K562 (cell line): ENCODE results near the gene ZNF692. TPM values are rescaled to one million over a fixed set of nuclear protein-coding genes. Genes with fewer than 3 reads are reported as not detected.

Experiments
- ATAC-seq: fragments of 200-7000 bp; cut with Tn5 transposase; 3 replicates; pipeline ENCODE4 v1.9.1; 2020; ENCODE audit warnings: moderate library complexity
- BruUV-seq: library from RNA; stranded (reverse); fragments of 400-500 nt; replicated peaks from 2 replicates; lab custom pipeline; 2021; lab: Mats Ljungman, UMichigan
- CTCF ChIA-PET: fragments of 300-600 bp; formaldehyde crosslinking; extraction: SDS; loops from one replicate; lab custom pipeline; 2021; ENCODE audit warnings: low intra/inter-chr PET ratio; lab: Yijun Ruan, JAX
- POLR2A ChIA-PET: fragments of 300-600, 350-650 bp; sonication (Branson Sonifier 250); formaldehyde crosslinking; extraction: SDS; loops from one replicate; lab custom pipeline; 2021; ENCODE audit warnings: antibody characterized with exemption, inconsistent platforms; lab: Yijun Ruan, JAX
- DNase-seq, 4 experiments: peaks; one replicate each; pipeline versions ENCODE4 v3.0.0 to v3.0.0-alpha.2; 2011 to 2018; ENCODE audit warnings: low spot score in 3 of 4, mixed read lengths in 3 of 4; ENCODE audit errors: extremely low read depth in 1 of 4
- FAIRE-seq: peaks from 2 replicates; lab custom pipeline; 2011; peaks lifted over from hg19 to GRCh38; lab: Jason Lieb, UNC
- H2AFZ ChIP-seq: 2 replicates; pipeline ENCODE4 v1.6.0; 2011; ENCODE audit warnings: low read depth, low read length, control low read depth, inconsistent platforms
- H3K27ac ChIP-seq: fragments of 200-600 bp; 3 replicates; pipeline ENCODE4 v1.8.0; 2011; ENCODE audit warnings: low read depth, mild to moderate bottlenecking, control low read depth, inconsistent platforms, low read length, moderate library complexity, mixed read lengths; ENCODE audit errors: extremely low read depth
- H3K27me3 ChIP-seq, 2 experiments: fragments of 300-600 bp in 1 of 2; 2 replicates in 1 of 2; 3 replicates in 1 of 2; pipeline versions ENCODE4 v1.6.0 to v1.8.0; 2011; ENCODE audit warnings: inconsistent platforms in 2 of 2, low read length in 2 of 2, mild to moderate bottlenecking in 1 of 2, mixed read lengths in 1 of 2, moderate library complexity in 1 of 2; ENCODE audit not compliant: control insufficient read depth in 2 of 2, insufficient read depth in 2 of 2
- H3K36me3 ChIP-seq: fragments of 300-600 bp; 3 replicates; pipeline ENCODE4 v1.8.0; 2011; ENCODE audit warnings: mild to moderate bottlenecking, low read length, inconsistent platforms; ENCODE audit not compliant: control insufficient read depth, insufficient read depth
- H3K4me1 ChIP-seq, 2 experiments: fragments of 200-600 bp in 1 of 2; replicated peaks in 1 of 2; 2 replicates in 1 of 2; 3 replicates in 1 of 2; pipeline versions ENCODE4 v1.5.1 to v1.8.0; 2011; ENCODE audit warnings: inconsistent platforms in 2 of 2, low read length in 2 of 2, mild to moderate bottlenecking in 1 of 2, mixed read lengths in 1 of 2, moderate library complexity in 1 of 2; ENCODE audit not compliant: control insufficient read depth in 2 of 2, insufficient read depth in 2 of 2
- H3K4me2 ChIP-seq: 2 replicates; pipeline ENCODE4 v1.6.1; 2011; ENCODE audit warnings: low read length, control low read depth, inconsistent platforms, mixed read lengths; ENCODE audit not compliant: insufficient read depth
- H3K4me3 ChIP-seq: fragments of 200-600 bp; sonication (generic), shearing (Covaris generic); 2 replicates; pipeline ENCODE4 v1.5.1; 2016; ENCODE audit warnings: control low read depth, inconsistent platforms
- H3K79me2 ChIP-seq: fragments of 200-600 bp; 3 replicates; pipeline ENCODE4 v1.8.0; 2011; ENCODE audit warnings: low read length, inconsistent platforms; ENCODE audit not compliant: control insufficient read depth, insufficient read depth
- H3K9ac ChIP-seq, 2 experiments: 2 replicates each; pipeline versions ENCODE4 v1.6.0 to v1.6.1; 2011; ENCODE audit warnings: low read depth in 2 of 2, low read length in 2 of 2, control low read depth in 1 of 2, inconsistent platforms in 1 of 2, mild to moderate bottlenecking in 1 of 2, mixed read lengths in 1 of 2; ENCODE audit not compliant: insufficient read depth in 1 of 2
- H3K9me1 ChIP-seq: one replicate; pipeline ENCODE4 v1.6.0; 2011; ENCODE audit warnings: inconsistent platforms, mild to moderate bottlenecking, low read length, moderate library complexity; ENCODE audit not compliant: control insufficient read depth, insufficient read depth
- H3K9me3 ChIP-seq: replicated peaks from 2 replicates; pipeline ENCODE4 v1.5.1; 2011; ENCODE audit warnings: low read depth, low read length, inconsistent platforms; ENCODE audit not compliant: control insufficient read depth, insufficient read depth
- H4K20me1 ChIP-seq: replicated peaks from 2 replicates; pipeline ENCODE4 v1.6.1; 2011; ENCODE audit warnings: low read length, inconsistent platforms, mixed read lengths; ENCODE audit not compliant: control insufficient read depth, insufficient read depth
- POLR2A ChIP-seq: fragments of 450-650 bp; conservative IDR thresholded peaks from 2 replicates; pipeline ENCODE4 v1.6.1; 2016
- POLR2AphosphoS2 ChIP-seq: IDR thresholded peaks from 2 replicates; pipeline ENCODE4 v1.6.1; 2012; ENCODE audit warnings: low read length, improper control_type of control experiment
- ZNF695 ChIP-seq: fragments of 450-650 bp; formaldehyde crosslinking; IDR thresholded peaks from 2 replicates; pipeline ENCODE4 v1.4.0; 2020; ENCODE audit warnings: mild to moderate bottlenecking, moderate library complexity
- ZNF830 ChIP-seq: fragments of 250-450 bp; sonication (Bioruptor Pico); IDR thresholded peaks from 2 replicates; pipeline ENCODE4 v1.5.0; 2021; ENCODE audit warnings: mild to moderate bottlenecking
- WGBS: fragments of 100-300 bp; shearing (Covaris generic); methylation state at CpG from one replicate; pipeline ENCODE4 v1.1.6; 2016; ENCODE audit warnings: low coverage, mixed read lengths; ENCODE audit not compliant: insufficient coverage; ENCODE audit errors: missing lambda C conversion rate; 5-methylcytosine and 5-hydroxymethylcytosine counted together
- in situ Hi-C: fragments of 300-500 bp; cut with MboI; formaldehyde crosslinking; loops from 4 replicates; pipeline ENCODE4 v1.15.0; 2018; ENCODE audit warnings: inconsistent platforms, mixed read lengths
- intact Hi-C: fragments of 100-400 bp; cut with micrococcal nuclease; formaldehyde crosslinking; loops from 2 replicates; pipeline ENCODE4 v1.14.2; 2022
- polyA plus RNA-seq, 8 experiments: library from polyadenylated mRNA; depleted of rRNA in 4 of 8; stranded (reverse) in 5 of 8; unstranded in 3 of 8; fragments of >200 nt; fragmentation: Nextera tagmentation in 2 of 8; fragmentation: Illumina TruSeq in 1 of 8; extraction: Ambion mirVana in 2 of 8; extraction: Trizol in 1 of 8; gene quantifications; 2 replicates each; pipeline versions ENCODE4 v1.2.1 to v1.2.3, GENCODE V29; 2011 to 2014; ENCODE audit warnings: inconsistent platforms in 1 of 8, missing spikeins in 1 of 8
- total RNA-seq, 7 experiments: library from RNA; depleted of rRNA in 6 of 7; stranded (reverse); fragments of >200 nt in 6 of 7; fragmentation: Illumina TruSeq in 2 of 7; extraction: Trizol in 2 of 7; gene quantifications; 2 replicates each; pipeline versions ENCODE4 v1.2.1 to v1.2.3, GENCODE V29; 2011 to 2021; ENCODE audit warnings: low replicate concordance in 1 of 7
- TF ChIP-seq, protein P1 (sequence below): fragments of 450-650 bp; IDR thresholded peaks from 2 replicates; pipeline ENCODE4 v1.6.1; 2016; ENCODE audit warnings: mild to moderate bottlenecking, moderate library complexity

Gene ZNF692
- total and polyA plus RNA-seq, 9 of the 15 experiments (the other 6 are each of a cell fraction or from before 2014, with no cell fraction given), result 8.4 to 143 (median 55.9) TPM

DNA sequence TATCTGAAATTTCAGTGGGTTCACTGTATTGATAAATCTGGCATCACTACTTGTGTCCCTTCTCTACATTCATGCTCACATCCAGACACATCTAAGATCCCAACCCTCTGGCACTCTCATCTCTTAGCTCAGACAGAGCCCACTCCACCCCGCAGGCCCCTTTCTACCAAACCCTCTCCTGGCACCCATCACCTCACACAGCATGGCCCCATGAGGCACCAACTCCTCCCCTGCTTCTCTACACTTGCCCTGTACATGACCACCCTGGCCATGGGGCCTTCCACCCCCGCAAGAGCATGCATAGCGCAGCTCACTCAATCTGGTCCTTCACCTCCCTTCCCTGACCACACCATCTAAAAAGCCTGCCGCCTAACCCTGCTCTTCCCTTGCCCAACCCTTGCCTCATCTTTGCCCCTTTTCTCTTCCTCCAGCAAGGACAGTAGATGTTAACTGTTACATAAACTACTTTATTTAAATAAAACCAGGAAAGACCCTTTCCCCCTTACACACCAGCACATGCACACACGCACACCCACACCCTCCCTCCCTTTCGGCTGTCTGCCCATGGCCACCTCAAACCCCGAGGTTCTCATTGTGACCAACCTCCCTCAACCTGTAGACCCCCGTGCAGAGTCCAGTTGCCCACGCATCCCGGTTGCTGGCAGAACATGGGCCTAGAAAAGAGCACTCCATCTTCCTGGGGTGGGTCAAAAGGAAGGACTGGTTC lies 48.7 kb downstream of the ZNF692 start:
- Histone ChIP-seq H4K20me1 (peaks cover 4% of the 10 kb centered on the region; the same call in 1 of the 2 replicates), H3K36me3 (peaks cover 33% of the 10 kb centered on the region; the same call in 2 of the 3 replicates), H3K4me2 (no peak overlapping the region), H3K9me3 (no peaks in the 10 kb centered on the region), H3K27me3 (no peaks in the 10 kb centered on the region), H3K27ac (no peak overlapping the region), H3K79me2 (no peaks in the 10 kb centered on the region), H3K4me1 (peaks cover 10 to 11% of the 10 kb centered on the region in 2 experiments; a peak in 3 of 5 replicates), H2AFZ (no peak overlapping the region), H3K9me1 (no peaks in the 10 kb centered on the region), H3K4me3 (no peak overlapping the region), H3K9ac (no peak overlapping the region)
- TF ChIP-seq POLR2AphosphoS2 (0 out of 2 replicates have a peak, but pooled peaks have one; percentile 56), ZNF830 (no peak), ZNF695 (no peak), POLR2A (0 out of 2 replicates have a peak, but pooled peaks have one; percentile 30)
- TF ChIP-seq, protein P1, sequence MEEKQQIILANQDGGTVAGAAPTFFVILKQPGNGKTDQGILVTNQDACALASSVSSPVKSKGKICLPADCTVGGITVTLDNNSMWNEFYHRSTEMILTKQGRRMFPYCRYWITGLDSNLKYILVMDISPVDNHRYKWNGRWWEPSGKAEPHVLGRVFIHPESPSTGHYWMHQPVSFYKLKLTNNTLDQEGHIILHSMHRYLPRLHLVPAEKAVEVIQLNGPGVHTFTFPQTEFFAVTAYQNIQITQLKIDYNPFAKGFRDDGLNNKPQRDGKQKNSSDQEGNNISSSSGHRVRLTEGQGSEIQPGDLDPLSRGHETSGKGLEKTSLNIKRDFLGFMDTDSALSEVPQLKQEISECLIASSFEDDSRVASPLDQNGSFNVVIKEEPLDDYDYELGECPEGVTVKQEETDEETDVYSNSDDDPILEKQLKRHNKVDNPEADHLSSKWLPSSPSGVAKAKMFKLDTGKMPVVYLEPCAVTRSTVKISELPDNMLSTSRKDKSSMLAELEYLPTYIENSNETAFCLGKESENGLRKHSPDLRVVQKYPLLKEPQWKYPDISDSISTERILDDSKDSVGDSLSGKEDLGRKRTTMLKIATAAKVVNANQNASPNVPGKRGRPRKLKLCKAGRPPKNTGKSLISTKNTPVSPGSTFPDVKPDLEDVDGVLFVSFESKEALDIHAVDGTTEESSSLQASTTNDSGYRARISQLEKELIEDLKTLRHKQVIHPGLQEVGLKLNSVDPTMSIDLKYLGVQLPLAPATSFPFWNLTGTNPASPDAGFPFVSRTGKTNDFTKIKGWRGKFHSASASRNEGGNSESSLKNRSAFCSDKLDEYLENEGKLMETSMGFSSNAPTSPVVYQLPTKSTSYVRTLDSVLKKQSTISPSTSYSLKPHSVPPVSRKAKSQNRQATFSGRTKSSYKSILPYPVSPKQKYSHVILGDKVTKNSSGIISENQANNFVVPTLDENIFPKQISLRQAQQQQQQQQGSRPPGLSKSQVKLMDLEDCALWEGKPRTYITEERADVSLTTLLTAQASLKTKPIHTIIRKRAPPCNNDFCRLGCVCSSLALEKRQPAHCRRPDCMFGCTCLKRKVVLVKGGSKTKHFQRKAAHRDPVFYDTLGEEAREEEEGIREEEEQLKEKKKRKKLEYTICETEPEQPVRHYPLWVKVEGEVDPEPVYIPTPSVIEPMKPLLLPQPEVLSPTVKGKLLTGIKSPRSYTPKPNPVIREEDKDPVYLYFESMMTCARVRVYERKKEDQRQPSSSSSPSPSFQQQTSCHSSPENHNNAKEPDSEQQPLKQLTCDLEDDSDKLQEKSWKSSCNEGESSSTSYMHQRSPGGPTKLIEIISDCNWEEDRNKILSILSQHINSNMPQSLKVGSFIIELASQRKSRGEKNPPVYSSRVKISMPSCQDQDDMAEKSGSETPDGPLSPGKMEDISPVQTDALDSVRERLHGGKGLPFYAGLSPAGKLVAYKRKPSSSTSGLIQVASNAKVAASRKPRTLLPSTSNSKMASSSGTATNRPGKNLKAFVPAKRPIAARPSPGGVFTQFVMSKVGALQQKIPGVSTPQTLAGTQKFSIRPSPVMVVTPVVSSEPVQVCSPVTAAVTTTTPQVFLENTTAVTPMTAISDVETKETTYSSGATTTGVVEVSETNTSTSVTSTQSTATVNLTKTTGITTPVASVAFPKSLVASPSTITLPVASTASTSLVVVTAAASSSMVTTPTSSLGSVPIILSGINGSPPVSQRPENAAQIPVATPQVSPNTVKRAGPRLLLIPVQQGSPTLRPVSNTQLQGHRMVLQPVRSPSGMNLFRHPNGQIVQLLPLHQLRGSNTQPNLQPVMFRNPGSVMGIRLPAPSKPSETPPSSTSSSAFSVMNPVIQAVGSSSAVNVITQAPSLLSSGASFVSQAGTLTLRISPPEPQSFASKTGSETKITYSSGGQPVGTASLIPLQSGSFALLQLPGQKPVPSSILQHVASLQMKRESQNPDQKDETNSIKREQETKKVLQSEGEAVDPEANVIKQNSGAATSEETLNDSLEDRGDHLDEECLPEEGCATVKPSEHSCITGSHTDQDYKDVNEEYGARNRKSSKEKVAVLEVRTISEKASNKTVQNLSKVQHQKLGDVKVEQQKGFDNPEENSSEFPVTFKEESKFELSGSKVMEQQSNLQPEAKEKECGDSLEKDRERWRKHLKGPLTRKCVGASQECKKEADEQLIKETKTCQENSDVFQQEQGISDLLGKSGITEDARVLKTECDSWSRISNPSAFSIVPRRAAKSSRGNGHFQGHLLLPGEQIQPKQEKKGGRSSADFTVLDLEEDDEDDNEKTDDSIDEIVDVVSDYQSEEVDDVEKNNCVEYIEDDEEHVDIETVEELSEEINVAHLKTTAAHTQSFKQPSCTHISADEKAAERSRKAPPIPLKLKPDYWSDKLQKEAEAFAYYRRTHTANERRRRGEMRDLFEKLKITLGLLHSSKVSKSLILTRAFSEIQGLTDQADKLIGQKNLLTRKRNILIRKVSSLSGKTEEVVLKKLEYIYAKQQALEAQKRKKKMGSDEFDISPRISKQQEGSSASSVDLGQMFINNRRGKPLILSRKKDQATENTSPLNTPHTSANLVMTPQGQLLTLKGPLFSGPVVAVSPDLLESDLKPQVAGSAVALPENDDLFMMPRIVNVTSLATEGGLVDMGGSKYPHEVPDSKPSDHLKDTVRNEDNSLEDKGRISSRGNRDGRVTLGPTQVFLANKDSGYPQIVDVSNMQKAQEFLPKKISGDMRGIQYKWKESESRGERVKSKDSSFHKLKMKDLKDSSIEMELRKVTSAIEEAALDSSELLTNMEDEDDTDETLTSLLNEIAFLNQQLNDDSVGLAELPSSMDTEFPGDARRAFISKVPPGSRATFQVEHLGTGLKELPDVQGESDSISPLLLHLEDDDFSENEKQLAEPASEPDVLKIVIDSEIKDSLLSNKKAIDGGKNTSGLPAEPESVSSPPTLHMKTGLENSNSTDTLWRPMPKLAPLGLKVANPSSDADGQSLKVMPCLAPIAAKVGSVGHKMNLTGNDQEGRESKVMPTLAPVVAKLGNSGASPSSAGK, result no peak
- CTCF ChIA-PET, result no interaction called here
- POLR2A ChIA-PET, result interaction anchor here (1.4 to 2.1 kb wide), 2 partner anchors 9 to 16 kb away, joined by 4 to 9 read pairs; partner anchors contain the start of gene SH3BP5L
- DNase-seq (peak in 2 of 4 experiments; percentile 3 to 6), FAIRE-seq (no peak), ATAC-seq (no peak)
- 72% methylated on average over 9 of the region's 10 CpGs for WGBS
- intact Hi-C loops, result loop anchor here (5.0 kb wide), 3 partner anchors 53 to 978 kb away; partner anchors contain the start of gene LYPD8
- in situ Hi-C loops, result no loop called here
- BruUV-seq, result no TSS peak
